ENCODE measurements around the gene MAP2. TPM values are rescaled to one million over a fixed set of nuclear protein-coding genes. Genes with fewer than 3 reads are reported as not detected.

MAP2 gene
- total RNA-seq, 2 donors from 2014 or later: 1.8 TPM

DNA sequence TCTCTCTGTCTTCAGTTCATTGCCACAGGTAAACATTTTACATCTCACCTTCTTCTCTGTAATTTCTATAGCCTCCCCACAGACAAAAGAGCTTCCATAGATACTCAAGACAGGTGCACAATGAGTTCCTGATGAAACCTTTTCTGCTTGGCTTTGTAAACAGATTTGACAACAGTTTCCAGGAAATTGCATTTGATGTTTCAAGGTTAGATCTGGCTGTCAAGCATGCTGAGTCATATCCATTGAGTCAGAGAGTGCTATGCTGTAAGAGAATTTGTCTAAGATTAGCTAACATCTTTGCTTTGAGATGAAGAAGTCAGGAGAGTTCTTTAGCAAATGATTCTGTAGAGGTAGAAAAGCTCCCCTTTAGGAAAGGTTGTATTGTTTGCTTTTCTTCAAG is 40.6 kb upstream of the MAP2 start:
- DNase-seq: no peak
- no peak overlapping the region for H3K27ac ChIP-seq (ENCODE audit: low read depth, low read length)
- no peak for TF ChIP-seq CTCF (conservative IDR thresholded peaks at IDR 0.05)
- no peaks in the 10 kb centered on the region for H3K4me1 Mint-ChIP-seq
- no peaks in the 10 kb centered on the region for H3K27me3 Mint-ChIP-seq (ENCODE audit: insufficient read depth)
- no peak overlapping the region for H3K4me3 Mint-ChIP-seq
- no peak overlapping the region for H3K27ac Mint-ChIP-seq
- H3K36me3 ChIP-seq (ENCODE audit: control insufficient read depth, insufficient read depth, low read length): no peaks in the 10 kb centered on the region
- no peak overlapping the region for H3K9ac ChIP-seq (ENCODE audit: extremely low read depth, low read length, poor library complexity, severe bottlenecking)
- peaks cover 6% of the 10 kb centered on the region for H3K9me3 Mint-ChIP-seq
- no peaks in the 10 kb centered on the region for H3K27me3 ChIP-seq (ENCODE audit: control insufficient read depth, insufficient read depth, low read length, poor library complexity, severe bottlenecking)
- H3K4me3 ChIP-seq (ENCODE audit: low read length): no peak overlapping the region
- H3K9me3 ChIP-seq (ENCODE audit: control insufficient read depth, low read length): no peaks in the 10 kb centered on the region
- H3K36me3 Mint-ChIP-seq (ENCODE audit: low read depth): no peaks in the 10 kb centered on the region
- H3K4me1 ChIP-seq (ENCODE audit: control insufficient read depth, insufficient read depth, low read length): no peaks in the 10 kb centered on the region

GRCh38 chr2:209387389-209387788 is 36.5 kb upstream of the MAP2 start:
- Histone ChIP-seq H3K4me1 (ENCODE audit: control insufficient read depth, insufficient read depth, low read length) (no peaks in the 10 kb centered on the region), H3K4me3 (ENCODE audit: low read length) (no peak overlapping the region), H3K9me3 (ENCODE audit: control insufficient read depth, low read length) (no peaks in the 10 kb centered on the region), H3K27ac (ENCODE audit: low read depth, low read length) (no peak overlapping the region), H3K36me3 (ENCODE audit: control insufficient read depth, insufficient read depth, low read length) (no peaks in the 10 kb centered on the region), H3K27me3 (ENCODE audit: control insufficient read depth, insufficient read depth, low read length, poor library complexity, severe bottlenecking) (no peaks in the 10 kb centered on the region), H3K9ac (ENCODE audit: extremely low read depth, low read length, poor library complexity, severe bottlenecking) (no peak overlapping the region)
- 95 to 100% methylated on average over 1 to 34 of the region's 34 CpGs for WGBS, 2 experiments (ENCODE audit: insufficient coverage in 1 of 2, insufficient read length in 1 of 2)
- Mint-ChIP-seq H3K36me3 (ENCODE audit: low read depth) (no peaks in the 10 kb centered on the region), H3K27ac (no peak overlapping the region), H3K27me3 (ENCODE audit: insufficient read depth) (no peaks in the 10 kb centered on the region), H3K9me3 (peaks cover 6% of the 10 kb centered on the region), H3K4me1 (no peaks in the 10 kb centered on the region), H3K4me3 (no peak overlapping the region)
- no peak for DNase-seq
- TF ChIP-seq CTCF (conservative IDR thresholded peaks at IDR 0.05): no peak

- H3K36me3 Mint-ChIP-seq (ENCODE audit: low read depth): no peaks in the 10 kb centered on the region
- Histone ChIP-seq H3K36me3 (ENCODE audit: control insufficient read depth, insufficient read depth, low read length) (no peaks in the 10 kb centered on the region), H3K27ac (ENCODE audit: low read depth, low read length) (peak overlapping the region; percentile 89), H3K4me3 (ENCODE audit: low read length) (no peak overlapping the region), H3K27me3 (ENCODE audit: control insufficient read depth, insufficient read depth, low read length, poor library complexity, severe bottlenecking) (no peaks in the 10 kb centered on the region), H3K9ac (ENCODE audit: extremely low read depth, low read length, poor library complexity, severe bottlenecking) (no peak overlapping the region), H3K9me3 (ENCODE audit: control insufficient read depth, low read length) (no peaks in the 10 kb centered on the region), H3K4me1 (ENCODE audit: control insufficient read depth, insufficient read depth, low read length) (no peaks in the 10 kb centered on the region)
- H3K27ac Mint-ChIP-seq: no peak overlapping the region
- TF ChIP-seq CTCF (conservative IDR thresholded peaks at IDR 0.05): no peak
- no peaks in the 10 kb centered on the region for H3K27me3 Mint-ChIP-seq (ENCODE audit: insufficient read depth)
- H3K9me3 Mint-ChIP-seq: peaks cover 6% of the 10 kb centered on the region
- no peaks in the 10 kb centered on the region for H3K4me1 Mint-ChIP-seq
- 80 to 91% methylated on average over 2 to 4 of the region's 4 CpGs for WGBS, 2 experiments (ENCODE audit: insufficient coverage in 1 of 2, insufficient read length in 1 of 2)
- H3K4me3 Mint-ChIP-seq: no peak overlapping the region
- no peak for DNase-seq
Measured at GRCh38 chr2:209388446-209389037, 35.3 kb upstream of the MAP2 start.
